ENCODE measurements around the gene YTHDC1.
"Not testable (repeated sequence)": the region's sequence is repeated elsewhere in the genome, so short reads cannot be mapped to it uniquely, and the experiment has no call there.

YTHDC1 gene

DNA sequence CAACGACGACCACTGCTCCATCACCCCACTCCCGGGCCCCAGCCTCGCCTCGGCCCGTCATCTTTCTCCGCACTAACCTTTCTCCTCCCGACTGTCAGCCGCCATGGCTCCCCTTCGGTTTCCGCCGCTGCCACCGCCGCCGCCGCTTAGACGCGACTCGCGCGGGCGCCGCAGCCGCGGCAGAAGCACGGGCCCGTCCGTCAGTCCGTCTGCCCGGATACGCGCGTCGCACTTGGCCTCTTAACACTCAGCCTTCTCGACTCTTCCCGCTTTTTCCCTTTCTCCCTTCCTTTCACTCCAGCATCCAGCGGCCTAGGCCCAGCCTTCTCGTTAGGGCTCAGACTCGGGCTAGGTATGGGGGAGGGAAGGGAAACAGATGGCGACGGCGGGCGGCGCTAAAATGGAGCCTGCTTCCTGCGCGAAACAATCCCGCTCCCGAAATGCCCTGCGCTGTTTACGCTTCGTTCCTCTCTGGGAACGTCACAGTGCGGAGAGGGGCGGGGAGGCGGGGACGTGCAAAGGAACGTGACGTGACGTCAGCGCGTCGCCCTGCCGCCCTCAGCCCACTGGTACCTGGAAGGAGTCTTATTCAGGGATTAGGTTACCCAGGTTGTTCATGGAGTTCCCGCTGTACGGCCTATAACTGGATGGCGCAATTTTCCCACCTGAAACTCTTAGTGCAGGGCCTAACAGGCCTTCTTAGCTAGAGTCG is at the start of gene YTHDC1:
Gene YTHDC1, minus strand, starts transcription at position 442 of the 712 bp plus-strand sequence. Its CDS starts 337 bp downstream, at position 105.
- peak; percentile 94 for DNase-seq

DNA sequence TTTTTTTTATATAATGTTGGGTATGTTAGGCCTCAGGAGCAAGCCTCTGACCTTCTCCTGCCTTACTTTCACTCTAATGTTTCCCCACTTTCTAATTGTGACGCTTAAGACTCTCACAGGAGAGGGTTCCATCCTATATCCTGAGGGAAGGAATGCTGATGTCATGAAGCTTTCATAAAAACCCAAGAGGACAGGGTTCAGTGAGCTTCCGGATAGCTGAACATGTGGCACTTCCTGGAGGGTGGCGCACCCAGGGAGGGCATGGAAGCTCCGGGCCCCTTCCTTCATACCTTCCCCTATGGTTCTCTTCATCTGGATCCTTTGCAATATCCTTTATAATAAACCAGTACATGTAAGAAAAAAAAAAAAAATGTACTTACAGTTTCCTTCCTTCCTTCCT is 49.4 kb upstream of the YTHDC1 start:
- DNase-seq: no peak

DNA sequence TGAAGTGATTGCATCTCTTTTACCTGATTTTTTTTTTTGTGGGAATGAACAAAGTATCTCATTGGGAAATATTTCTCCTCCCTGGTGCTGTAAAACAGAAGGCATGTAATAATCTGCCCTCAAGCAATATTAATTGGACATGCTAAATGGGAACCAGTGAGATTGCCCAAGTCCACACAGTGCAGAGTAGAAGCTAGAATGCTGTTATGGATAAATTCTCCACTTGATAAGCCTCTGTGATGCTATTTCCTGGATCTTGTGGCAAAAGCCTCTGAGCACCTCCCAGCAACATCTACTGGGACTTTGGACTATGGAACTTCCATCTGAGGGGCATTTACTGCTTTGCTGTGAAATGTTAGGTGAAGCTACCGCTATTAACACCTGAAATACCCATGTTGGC is 46.9 kb upstream of the YTHDC1 start:
- DNase-seq: no peak

DNA sequence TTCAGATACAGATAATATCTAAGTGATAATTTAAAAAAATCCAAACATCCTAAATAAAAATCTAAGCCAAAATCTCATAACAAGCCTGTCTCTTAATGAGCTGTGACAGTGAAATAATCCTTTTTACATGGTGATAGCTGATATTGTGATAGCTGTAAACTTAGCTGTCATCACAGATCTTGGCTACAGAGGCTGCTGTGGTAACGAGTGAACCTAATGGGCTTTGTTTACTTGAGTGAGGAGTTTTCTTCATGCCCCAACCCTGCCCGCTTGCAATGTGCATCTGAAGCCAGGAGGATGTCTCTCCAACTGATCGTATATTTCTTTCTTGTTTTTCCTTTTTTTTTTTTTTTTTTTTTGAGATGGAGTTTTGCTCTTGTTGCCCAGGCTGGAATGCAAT is 41.5 kb upstream of the YTHDC1 start:
- DNase-seq: no peak

DNA sequence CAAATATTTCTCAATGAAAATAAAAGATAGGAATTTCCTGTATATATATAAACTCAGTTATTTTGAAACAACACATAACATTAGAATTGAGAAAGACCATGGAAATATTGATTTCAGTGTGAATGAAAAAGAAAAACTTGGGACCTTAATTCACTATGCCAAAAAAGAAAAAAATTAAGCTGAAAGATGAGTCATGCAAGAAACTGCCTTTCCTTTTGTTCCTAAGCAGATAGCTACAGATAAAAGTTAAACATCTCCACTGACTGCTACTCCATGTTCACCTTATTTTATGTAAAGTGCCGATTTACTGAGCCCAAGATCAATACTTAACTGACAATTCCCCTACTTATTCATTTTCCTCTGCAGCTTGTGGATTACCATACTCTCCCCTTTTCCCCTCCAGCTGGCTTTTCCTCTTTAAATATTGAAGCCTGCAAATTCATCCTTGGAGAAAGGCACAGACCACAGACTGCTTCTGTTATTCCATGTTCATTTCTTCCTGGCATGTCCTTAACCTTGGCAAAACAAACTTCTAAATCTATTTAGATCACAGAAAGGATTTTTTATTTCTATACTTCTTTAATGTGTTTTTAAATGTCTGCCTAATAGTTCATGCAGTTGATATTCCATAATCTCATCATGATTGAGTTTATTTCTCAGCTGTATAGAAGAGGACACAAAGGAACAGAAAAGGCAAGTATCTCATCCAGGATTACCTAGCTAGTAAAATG is 40.5 kb upstream of the YTHDC1 start:
- no peak for DNase-seq

DNA sequence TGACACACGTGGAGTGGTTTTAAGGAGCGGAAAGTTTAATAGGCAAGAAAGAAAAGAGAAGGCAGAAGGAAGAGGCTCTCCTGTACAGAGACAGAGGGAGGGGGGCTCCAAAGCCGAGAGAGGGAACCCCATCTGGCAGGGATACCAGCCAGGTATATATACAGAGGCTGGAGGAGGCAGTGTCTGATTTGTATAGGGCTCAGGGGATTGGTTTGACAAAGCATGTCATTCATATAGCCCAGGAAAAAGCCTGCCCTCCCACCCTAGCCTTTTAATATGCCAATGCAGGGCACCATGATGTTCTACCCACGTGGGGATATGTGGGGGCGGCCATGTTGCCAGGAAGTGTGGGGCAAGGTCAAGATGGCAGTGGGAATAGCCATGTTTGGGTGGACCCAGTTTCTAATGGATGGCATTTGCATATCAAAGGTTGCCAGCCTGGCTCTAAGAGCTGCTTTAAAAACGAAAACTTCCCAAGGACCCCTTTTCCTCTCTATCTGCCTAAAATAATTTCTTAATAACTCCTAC is 39.6 kb upstream of the YTHDC1 start:
- DNase-seq: not testable (repeated sequence)

DNA sequence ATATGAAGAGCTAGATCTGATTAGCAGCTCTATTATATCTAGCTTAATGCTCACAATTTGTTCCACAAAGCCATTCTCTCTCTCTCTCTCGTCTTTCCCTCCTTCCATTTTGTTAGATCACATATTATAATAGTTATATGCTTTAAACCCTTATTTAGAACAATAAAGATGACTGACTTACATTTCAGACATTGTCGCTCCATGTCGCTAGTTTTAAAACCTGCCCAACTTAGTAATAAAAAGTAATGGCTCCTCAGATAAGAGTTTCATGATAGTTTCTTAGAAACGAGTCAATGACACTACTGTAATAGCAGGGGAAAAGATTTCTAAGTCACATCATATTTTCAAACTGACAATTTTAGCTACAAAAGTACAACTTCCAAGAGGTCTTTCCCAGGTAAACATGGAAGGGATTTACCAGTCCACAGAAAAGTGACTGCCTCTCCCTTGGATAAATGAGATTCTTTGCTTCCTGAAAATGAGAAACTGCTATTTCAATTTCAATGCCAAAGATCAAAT is 38.5 kb upstream of the YTHDC1 start:
- no peak for DNase-seq

DNA sequence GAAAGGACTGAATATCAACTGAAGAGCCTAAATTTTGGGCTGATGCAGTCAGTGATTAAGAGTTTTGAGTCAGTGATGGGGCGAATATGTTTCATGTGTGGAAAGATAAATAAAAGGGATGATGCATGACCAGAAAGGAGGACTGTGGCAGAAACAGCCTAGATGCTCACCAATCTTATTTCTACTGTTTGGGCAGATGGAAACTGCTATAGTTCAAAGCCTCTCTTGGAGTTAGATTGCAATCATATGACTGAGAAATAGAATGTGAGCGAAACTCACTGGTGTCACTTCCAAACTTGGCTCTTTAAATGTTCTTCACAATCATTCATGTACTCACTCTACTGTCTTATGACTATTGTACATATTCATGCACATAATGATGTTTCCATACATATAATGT is 35.4 kb upstream of the YTHDC1 start:
- no peak for DNase-seq

DNA sequence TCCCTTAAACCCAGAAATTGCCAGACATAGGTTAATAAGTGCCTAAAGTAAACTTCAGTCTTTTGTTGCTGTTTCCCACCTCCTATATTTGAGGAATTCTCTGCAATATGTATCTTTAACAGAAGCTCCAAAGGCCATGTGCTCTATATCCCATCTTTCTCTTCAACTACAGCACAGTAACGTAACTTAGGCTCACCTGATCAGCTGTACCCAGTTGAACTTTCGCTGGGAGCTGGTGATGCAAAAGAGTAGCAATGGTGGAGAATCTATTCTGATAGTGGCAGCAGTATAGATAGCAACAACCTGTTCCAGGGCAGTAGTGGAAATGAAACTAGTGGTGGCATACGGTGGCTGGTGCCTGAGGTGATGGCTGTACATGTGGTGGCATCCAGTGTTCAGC is 33.2 kb upstream of the YTHDC1 start:
- no peak for DNase-seq

DNA sequence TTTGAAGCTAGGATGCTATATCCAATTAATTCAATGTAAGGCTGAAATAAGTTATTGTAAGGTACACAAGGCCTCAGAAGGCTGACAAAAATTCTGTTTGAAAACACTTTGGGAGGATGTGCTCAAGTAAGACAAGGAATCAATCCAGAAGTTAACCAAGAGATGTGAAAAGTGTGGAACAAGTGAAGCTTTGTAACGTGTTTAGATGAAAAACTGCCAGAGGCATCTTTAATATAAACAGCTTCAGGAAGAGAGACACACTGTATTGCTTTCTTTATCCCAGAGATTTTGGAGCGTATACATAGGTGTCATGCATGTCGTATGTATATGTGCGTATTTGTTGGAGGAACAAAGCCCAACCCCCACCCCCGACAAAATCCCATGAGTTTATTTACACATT is 28.3 kb upstream of the YTHDC1 start:
- no peak for DNase-seq

DNA sequence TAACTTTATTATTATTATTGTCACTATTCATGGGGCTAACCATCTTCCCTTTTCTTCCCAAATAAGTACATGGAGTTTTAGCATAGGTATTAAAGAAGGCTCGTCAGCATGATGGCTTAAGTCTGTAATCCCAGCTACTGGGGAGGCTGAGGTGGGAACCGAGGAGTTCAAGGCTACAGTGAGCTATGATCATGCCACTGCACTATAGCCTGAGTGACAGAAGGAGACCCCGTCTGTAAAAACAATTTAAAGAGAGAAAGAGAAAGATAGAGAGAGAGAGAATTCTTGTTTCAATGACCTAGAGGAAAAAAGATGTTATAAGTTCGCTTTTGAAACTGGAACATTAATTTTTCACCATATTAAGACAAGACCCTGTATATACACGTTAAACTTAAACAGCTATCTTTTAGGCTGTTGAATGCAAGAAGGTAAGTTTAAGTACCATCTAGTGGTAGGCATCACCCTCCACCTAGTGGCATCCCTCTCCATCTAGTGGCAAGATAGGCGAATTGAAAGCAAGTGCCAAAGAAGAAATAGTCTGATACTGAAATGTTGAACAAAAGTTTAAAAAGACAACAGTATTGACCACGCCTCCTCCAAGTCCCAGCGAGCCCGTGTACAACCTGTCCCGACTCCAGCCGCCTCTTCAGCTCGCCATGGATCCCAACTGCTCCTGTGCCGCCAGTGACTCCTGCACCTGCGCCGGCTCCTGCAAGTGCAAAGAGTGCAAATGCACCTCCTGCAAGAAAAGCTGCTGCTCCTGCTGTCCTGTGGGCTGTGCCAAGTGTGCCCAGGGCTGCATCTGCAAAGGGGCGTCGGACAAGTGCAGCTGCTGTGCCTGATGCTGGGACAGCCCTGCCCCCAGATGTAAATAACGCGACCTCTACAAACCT is 26.0 kb upstream of the YTHDC1 start:
- DNase-seq: peak; percentile 24

DNA sequence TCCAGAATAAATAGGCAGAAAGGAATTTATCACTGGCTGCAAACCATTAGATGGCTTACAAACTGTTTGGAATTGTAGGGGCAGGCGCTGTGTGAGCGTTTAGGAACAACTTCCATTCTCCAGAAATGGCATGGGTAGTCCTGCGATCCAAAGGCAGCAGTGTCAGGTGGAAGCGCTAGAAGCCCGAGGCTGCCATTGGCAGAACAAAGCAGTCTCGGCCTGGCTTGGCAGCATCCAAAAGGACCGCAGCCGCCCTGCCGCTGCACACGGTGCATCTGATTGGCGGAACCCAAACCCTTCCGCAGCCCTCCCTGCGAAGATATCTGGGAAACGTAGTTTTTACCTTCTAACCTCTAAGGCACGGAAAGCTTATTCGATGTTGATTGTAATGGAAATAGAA is 23.6 kb upstream of the YTHDC1 start:
- peak; percentile 50 for DNase-seq

DNA sequence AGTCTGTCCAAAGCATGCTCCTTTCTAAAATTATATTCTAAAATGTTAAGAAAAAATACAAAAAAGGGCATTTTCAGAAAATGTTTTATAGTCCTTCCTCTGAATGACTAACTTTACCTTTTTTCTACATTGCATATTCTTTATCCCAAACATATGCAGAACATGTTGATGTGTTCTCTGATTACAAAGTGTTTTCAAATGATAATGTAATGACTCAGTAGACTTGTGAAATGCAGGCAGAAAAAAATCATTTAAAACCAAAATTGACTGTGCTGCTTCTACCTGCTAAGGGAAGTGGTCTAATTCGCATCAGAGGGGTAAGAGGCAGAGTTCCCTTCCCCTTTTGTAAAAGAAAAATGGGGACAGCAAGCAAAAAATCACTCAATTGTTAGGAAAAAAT is 22.7 kb upstream of the YTHDC1 start:
- no peak for DNase-seq

DNA sequence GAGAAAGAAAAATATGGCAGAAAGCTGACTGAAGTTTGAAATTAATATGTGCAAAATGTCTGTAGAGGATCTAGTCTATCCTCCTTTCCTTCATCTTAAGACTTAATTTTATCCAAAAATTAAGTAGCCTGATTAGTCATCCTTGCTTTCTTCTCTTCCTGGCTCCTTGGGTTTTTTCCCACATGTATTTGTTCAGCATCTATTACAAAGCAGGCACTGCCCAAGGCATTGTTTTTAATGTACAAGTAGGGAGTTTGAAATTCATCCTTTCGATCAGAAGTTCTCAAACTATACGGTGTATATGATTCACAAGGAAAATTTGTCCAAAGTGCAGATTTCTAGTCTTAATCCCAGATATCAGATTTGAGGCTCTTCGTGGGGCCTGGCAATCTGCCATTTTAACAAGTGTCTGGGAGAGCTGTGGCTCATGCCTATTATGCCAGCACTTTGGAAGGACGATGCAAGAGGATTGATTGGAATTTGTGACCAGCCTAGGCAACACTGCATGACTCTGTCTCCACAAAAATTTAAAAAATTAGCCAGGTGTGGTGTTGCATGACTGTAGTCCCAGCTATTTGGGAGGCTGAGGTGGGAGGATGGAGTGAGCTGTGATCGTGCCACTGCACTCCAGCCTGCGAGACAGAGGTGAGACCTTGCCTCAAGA is 19.4 kb upstream of the YTHDC1 start:
- no peak for DNase-seq

DNA sequence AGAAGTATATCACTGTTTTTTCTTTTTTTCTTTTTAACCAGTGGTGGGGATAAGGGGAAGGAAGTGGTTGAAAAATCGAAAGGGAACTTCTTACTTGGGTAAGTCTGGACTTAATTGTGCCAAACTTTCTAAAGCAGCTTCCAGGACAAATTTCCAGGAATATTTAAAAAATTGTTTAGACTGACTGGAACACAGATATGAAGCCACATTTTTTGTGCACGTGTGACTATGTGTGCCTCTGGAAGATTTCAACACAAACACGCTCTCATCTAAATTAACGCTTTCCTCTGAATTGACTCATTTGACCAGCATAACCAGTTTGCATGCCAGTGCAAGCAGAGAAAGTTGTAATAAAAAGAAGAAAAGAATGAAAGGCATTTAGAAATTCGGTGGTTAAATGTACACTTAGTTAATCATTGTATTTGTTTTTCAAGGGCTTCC is 18.8 kb upstream of the YTHDC1 start:
- DNase-seq: no peak

DNA sequence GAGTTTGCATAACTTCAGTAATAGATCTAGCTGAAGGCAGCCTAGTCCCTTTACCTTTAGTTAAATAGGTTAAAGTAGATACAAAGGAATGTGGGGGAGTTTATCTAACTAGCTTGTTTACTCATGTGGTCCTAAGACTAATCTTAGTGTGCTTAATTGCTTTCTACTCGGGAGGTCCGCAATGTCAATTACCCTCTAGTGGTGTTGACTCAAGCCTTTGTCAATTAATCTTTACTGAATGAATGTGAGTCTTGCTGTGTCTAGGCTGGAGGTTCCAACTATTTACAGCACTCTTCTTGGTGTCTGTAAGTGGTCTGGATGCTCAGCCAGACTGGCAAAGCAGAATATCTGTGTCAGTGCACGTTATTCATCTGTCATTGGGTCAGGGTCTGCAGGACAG is 17.9 kb upstream of the YTHDC1 start:
- DNase-seq: no peak

DNA sequence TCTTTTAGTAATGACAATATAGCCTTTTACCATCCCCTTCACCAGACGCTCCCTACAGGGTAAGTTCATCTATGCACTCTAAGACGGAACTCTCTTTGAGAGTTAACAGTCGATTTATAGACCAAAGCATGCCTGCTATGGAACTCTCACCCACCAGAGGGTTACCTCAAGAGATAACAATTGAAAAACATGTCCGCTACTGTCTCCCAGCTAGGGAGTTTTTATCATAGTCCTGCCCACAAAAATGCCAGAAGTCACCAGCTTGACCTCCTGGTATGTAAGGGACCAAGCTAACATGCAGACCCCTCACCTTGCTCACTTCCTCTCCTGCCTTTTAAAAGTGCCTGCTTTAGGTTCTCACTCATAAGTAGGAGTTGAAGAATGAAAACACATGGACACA is 16.7 kb upstream of the YTHDC1 start:
- no peak for DNase-seq

DNA sequence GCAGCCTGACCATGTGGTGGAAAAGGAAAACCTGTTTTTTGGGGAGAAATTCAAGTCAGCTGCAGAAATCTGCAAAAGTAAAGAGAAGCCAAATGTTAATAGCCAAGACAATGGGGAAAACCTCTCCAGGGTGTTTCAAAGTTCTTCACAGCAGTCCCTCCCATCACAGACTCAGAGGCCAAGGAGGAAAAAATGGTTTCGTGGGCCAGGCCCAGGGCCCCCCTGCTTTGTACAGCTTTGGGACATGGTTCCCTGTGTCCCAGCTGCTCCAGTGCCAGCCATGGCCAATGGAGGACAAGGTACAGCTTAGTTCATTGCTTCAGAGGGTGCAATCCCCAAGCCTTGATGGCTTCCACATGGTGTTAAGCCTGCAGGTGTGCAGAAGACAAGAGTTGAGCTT is 15.2 kb upstream of the YTHDC1 start:
- no peak for DNase-seq

DNA sequence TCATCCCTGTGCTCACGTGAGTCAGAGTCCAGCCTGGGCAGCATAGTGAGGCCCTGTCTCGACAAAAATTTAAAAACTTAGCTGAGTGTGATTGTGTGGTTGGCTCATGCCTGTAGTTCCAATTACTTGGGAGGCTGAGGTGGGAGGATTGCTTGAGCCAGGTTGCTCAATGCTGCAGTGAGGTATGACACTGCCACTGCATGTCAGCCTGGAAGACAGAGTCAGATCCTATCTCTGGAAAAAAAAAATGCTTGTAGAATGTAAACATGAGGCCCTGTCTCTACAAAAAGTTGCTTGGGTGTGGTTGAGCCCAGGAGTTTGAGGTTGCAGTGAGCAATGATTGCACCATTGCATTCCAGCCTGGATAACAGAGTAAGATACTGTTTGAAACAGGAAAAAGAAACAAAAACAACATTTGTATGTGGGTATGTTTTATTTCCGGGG is 11.3 kb upstream of the YTHDC1 start:
- DNase-seq: no peak

DNA sequence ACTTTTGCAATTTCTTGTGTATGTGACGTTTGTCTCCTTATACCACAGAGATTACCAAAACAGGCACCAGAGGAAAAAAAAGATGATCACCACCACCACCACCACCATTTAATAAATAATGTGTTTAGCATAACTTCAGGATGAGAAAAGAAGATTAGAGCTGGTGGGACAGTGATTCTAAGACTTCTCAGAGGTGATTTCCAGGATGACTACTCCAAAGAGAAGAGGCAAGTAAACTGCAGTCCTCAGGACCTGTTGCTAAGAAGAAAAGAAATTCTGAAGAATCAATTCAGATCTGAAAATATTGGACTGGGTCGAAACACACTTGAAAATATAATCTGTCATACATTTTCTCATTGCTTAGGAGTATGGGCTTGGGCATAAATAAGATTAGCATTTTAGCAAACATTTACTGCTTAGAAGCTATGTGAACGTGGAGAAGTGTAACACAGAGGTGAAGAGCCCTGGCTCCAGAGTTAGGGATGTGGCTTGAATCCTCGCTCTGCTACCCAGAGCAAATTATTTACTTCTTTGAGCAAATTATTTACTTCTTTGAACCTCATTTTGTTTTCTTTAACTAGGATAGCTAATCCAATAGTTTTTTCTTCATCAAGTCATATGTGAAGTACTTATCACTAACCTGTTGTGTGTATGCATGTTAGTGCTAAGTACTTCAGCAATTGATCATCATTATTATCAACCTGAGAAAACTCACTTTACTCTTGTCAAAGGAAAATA is 10.5 kb upstream of the YTHDC1 start:
- no peak for DNase-seq

DNA sequence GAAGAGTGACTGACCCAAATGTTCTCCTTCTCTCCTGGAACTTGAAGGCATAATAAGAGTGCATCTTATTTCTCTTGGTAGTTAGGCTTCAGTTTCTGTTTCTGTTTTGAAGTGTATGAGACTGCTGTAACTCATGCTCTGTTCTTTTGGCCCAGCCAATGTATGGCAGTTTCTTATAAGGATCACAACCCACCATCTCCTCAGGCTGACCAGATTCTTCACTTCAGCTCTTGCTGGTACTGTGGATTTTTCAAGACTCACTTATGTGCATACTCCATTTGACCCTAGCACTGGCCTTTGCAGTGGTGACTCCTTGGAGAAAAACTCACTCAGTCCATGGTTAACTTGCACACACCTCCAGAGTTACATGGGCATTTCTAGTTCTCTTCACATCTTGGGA is 9.6 kb upstream of the YTHDC1 start:
- no peak for DNase-seq

DNA sequence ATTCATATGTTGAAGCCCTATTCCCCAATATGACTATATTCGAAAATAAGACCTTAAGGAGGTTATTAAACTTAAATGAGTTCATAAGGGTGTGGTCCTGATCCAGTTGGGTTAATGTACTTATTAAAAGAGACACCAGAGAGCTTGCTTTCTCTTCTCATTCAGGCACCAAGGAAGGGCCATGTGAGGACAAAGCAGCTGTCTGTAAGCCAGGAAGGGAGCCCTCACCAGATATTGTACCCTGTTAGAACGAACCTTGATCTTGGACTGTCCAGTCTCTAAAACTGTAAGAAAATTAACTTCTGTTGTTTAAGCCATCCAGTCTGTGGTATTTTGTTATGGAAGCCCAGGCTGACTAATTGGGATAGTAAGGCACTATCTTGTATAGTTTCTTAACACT is 9.1 kb upstream of the YTHDC1 start:
- no peak for DNase-seq
